Measurements from ENCODE around the gene THAP10. TPM values are rescaled to one million over a fixed set of nuclear protein-coding genes. Genes with fewer than 3 reads are reported as not detected.

Gene THAP10
- total RNA-seq, 1 donor: 1.1 TPM

DNA sequence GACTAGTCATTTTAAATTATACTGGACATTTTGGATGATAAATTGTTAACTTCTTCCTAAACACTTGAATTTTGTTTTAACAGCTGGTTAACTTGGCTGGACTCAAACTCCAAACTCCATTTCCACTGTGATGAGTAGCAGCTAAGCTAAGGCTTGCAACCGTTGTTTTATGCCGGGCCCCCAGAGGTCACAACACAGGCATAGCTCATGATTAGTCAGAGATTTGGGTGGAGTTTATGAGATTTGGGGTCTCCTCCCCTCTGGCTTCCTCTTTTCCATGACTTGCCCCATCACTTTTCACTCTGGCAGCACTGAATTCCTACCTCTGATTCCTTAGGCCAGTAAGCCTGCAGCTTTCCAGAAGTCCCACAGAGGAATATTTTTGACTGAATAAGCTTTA, 12.8 kb downstream of the THAP10 start:
- Histone ChIP-seq H2AFZ (ENCODE audit: low read length) (peak overlapping the region; percentile 43), H4K20me1 (ENCODE audit: insufficient read depth, low read length) (no peaks in the 10 kb centered on the region), H3K4me1 (ENCODE audit: insufficient read depth, low read length) (peaks cover 20% of the 10 kb centered on the region), H3K4me3 (ENCODE audit: insufficient read depth, low read length) (no peak overlapping the region), H3K36me3 (ENCODE audit: insufficient read depth, low read length) (no peaks in the 10 kb centered on the region), H3K27ac (ENCODE audit: low read depth, low read length) (peak overlapping the region; percentile 40), H3K27me3 (ENCODE audit: insufficient read depth, low read length) (no peaks in the 10 kb centered on the region), H3K9me3 (ENCODE audit: low read depth, low read length) (no peaks in the 10 kb centered on the region), H3K79me2 (ENCODE audit: insufficient read depth, low read length) (no peaks in the 10 kb centered on the region), H3K4me2 (ENCODE audit: insufficient read depth, low read length) (peak overlapping the region; percentile 9)
- peak; percentile 79 for DNase-seq (ENCODE audit: insufficient read length, low spot score, missing footprints)
- TF ChIP-seq, protein P1, sequence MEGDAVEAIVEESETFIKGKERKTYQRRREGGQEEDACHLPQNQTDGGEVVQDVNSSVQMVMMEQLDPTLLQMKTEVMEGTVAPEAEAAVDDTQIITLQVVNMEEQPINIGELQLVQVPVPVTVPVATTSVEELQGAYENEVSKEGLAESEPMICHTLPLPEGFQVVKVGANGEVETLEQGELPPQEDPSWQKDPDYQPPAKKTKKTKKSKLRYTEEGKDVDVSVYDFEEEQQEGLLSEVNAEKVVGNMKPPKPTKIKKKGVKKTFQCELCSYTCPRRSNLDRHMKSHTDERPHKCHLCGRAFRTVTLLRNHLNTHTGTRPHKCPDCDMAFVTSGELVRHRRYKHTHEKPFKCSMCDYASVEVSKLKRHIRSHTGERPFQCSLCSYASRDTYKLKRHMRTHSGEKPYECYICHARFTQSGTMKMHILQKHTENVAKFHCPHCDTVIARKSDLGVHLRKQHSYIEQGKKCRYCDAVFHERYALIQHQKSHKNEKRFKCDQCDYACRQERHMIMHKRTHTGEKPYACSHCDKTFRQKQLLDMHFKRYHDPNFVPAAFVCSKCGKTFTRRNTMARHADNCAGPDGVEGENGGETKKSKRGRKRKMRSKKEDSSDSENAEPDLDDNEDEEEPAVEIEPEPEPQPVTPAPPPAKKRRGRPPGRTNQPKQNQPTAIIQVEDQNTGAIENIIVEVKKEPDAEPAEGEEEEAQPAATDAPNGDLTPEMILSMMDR (IDR thresholded peaks at IDR 0.05; ENCODE audit: extremely low read depth, low read depth, low read length): no peak

DNA sequence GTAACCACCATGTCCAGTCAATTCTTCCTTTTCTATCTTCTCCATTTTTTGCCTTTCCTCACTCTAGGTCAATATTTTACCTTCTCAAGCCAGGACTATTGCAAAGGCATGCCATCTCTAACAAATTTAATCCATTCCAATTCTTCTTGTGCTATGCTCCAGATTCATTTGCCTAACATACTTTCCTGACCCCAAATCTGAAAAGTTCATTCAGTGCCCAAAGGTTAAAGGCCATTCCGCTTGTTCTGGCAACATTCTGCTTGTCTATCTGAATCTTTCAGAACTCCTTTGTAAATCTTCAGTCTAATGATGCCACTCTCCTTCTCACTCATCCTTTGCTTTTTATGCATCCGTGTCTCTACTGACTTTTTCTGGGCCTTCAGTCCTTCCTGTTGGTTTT, 15.6 kb downstream of the THAP10 start:
- Histone ChIP-seq H4K20me1 (ENCODE audit: insufficient read depth, low read length) (no peaks in the 10 kb centered on the region), H3K27ac (ENCODE audit: low read depth, low read length) (no peak overlapping the region), H3K36me3 (ENCODE audit: insufficient read depth, low read length) (no peaks in the 10 kb centered on the region), H3K27me3 (ENCODE audit: insufficient read depth, low read length) (no peaks in the 10 kb centered on the region), H3K9me3 (ENCODE audit: low read depth, low read length) (no peaks in the 10 kb centered on the region), H3K4me3 (ENCODE audit: insufficient read depth, low read length) (no peak overlapping the region), H2AFZ (ENCODE audit: low read length) (peak overlapping the region; percentile 2), H3K79me2 (ENCODE audit: insufficient read depth, low read length) (no peaks in the 10 kb centered on the region), H3K4me2 (ENCODE audit: insufficient read depth, low read length) (no peak overlapping the region), H3K4me1 (ENCODE audit: insufficient read depth, low read length) (peaks cover 20% of the 10 kb centered on the region)
- no peak for DNase-seq (ENCODE audit: insufficient read length, low spot score, missing footprints)
- TF ChIP-seq, protein P1 (IDR thresholded peaks at IDR 0.05; ENCODE audit: extremely low read depth, low read depth, low read length): no peak

DNA sequence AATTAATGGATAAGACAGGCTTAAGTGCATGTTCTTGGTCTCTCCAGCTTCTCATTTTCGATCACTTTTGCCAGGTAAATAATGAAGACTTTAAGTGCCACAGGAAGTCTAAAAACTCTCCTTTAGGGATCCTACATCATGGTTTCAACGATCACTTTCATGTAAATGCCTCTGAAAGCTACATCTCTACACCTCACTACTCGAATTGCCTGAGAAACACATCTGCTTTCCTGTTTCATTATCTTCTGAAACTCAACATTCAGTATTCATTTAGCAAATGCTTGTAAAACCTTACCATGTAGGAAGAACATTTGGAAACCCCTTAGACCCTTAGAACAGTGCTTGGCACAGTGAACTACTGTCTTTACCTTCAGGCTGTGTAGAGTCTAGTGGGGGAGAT, 16.2 kb downstream of the THAP10 start:
- Histone ChIP-seq H3K79me2 (ENCODE audit: insufficient read depth, low read length) (no peaks in the 10 kb centered on the region), H3K4me2 (ENCODE audit: insufficient read depth, low read length) (no peak overlapping the region), H3K9me3 (ENCODE audit: low read depth, low read length) (no peaks in the 10 kb centered on the region), H3K4me1 (ENCODE audit: insufficient read depth, low read length) (peaks cover 20% of the 10 kb centered on the region), H2AFZ (ENCODE audit: low read length) (no peak overlapping the region), H3K36me3 (ENCODE audit: insufficient read depth, low read length) (no peaks in the 10 kb centered on the region), H3K4me3 (ENCODE audit: insufficient read depth, low read length) (no peak overlapping the region), H4K20me1 (ENCODE audit: insufficient read depth, low read length) (no peaks in the 10 kb centered on the region), H3K27me3 (ENCODE audit: insufficient read depth, low read length) (no peaks in the 10 kb centered on the region), H3K27ac (ENCODE audit: low read depth, low read length) (no peak overlapping the region)
- TF ChIP-seq, protein P1 (IDR thresholded peaks at IDR 0.05; ENCODE audit: extremely low read depth, low read depth, low read length): no peak
- no peak for DNase-seq (ENCODE audit: insufficient read length, low spot score, missing footprints)

DNA sequence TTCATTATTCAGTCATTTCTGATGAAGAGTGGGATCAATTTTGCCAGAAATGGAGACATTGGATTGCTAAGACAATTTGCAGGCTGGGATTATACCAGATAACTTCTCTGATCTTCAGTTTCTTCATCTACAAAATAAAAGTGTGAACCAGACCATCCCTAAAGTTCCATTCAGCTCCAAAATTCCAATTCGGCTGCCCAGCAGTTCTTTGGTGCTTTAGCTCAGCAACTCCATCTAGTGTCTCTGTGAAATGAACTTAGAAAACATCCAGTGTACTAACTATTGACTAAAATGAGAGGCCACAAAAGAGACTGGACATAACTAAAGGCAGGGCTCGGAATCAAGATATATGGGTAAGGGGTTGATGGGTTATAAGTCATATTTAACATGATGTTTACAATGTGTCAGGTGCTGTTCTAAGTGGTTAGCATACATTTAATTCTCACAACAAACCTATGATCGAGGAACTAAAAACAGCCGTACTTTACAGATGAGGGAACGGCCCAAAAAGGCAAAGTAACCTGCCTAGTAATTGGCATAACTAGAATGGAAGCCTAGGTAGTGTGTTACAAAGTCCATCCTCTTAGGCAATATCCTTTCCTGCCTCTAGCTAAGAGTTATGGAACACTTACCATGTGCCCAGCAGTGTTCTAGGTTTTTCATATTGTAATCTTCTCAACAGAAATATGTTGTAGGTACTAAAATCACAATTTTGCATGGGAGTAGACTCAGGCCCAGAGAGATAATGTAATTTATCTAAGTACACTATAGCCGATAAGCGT, 17.0 kb downstream of the THAP10 start:
- H4K20me1 ChIP-seq (ENCODE audit: insufficient read depth, low read length): no peaks in the 10 kb centered on the region
- H3K27ac ChIP-seq (ENCODE audit: low read depth, low read length): peak overlapping the region; percentile 12
- DNase-seq (ENCODE audit: insufficient read length, low spot score, missing footprints): peak; percentile 87
- H2AFZ ChIP-seq (ENCODE audit: low read length): peak overlapping the region; percentile 55
- TF ChIP-seq, protein P1 (IDR thresholded peaks at IDR 0.05; ENCODE audit: extremely low read depth, low read depth, low read length): peak; percentile 72
- no peaks in the 10 kb centered on the region for H3K27me3 ChIP-seq (ENCODE audit: insufficient read depth, low read length)
- no peaks in the 10 kb centered on the region for H3K9me3 ChIP-seq (ENCODE audit: low read depth, low read length)
- peaks cover 26% of the 10 kb centered on the region for H3K4me1 ChIP-seq (ENCODE audit: insufficient read depth, low read length)
- H3K4me2 ChIP-seq (ENCODE audit: insufficient read depth, low read length): peak overlapping the region; percentile 27
- H3K79me2 ChIP-seq (ENCODE audit: insufficient read depth, low read length): no peaks in the 10 kb centered on the region
- no peak overlapping the region for H3K4me3 ChIP-seq (ENCODE audit: insufficient read depth, low read length)
- no peaks in the 10 kb centered on the region for H3K36me3 ChIP-seq (ENCODE audit: insufficient read depth, low read length)

Measured in osteoblast (primary cell).